Activated CD4-positive, alpha-beta T cell treated with anti-CD3 and anti-CD28 coated beads for 36 hours (primary cell): ENCODE results near the gene ZNF462. TPM values are rescaled to one million over a fixed set of nuclear protein-coding genes. Genes with fewer than 3 reads are reported as not detected.
"Not testable (repeated sequence)": the region's sequence is repeated elsewhere in the genome, so short reads cannot be mapped to it uniquely, and the experiment has no call there.

Experiments used
- ATAC-seq: fragments of 200-7000 bp; cut with Tn5 transposase; one replicate; pipeline ENCODE4 v1.10.0; 2021; ENCODE audit warnings: mild to moderate bottlenecking, moderate library complexity
- CTCF ChIA-PET: fragments of 350-600 bp; sonication (Branson Sonifier 250); formaldehyde crosslinking; loops from one replicate; lab custom pipeline; 2021; ENCODE audit warnings: antibody characterized with exemption; lab: Charles Lee
- POLR2A ChIA-PET: fragments of 350-600 bp; sonication (Branson Sonifier 250); formaldehyde crosslinking; loops from one replicate; lab custom pipeline; 2021; ENCODE audit warnings: antibody characterized with exemption, inconsistent platforms; lab: Charles Lee
- DNase-seq: peaks from one replicate; pipeline ENCODE4 v3.0.0-alpha.2; 2020
- H3K27ac Mint-ChIP-seq: one replicate; pipeline ENCODE4 v1.8.0; 2021; ENCODE audit warnings: mixed read lengths
- H3K27me3 Mint-ChIP-seq: one replicate; pipeline ENCODE4 v1.8.0; 2021; ENCODE audit warnings: mixed read lengths
- H3K36me3 Mint-ChIP-seq: one replicate; pipeline ENCODE4 v1.8.0; 2021; ENCODE audit warnings: low read depth, mixed read lengths
- H3K4me1 Mint-ChIP-seq: one replicate; pipeline ENCODE4 v1.8.0; 2021; ENCODE audit warnings: mixed read lengths
- H3K4me3 Mint-ChIP-seq: one replicate; pipeline ENCODE4 v1.8.0; 2021; ENCODE audit warnings: mild to moderate bottlenecking, moderate library complexity, mixed read lengths
- H3K9me3 Mint-ChIP-seq: one replicate; pipeline ENCODE4 v1.8.0; 2021; ENCODE audit warnings: low read depth, mixed read lengths
- intact Hi-C, 2 experiments: fragments of 100-400 bp; cut with DNase I in 1 of 2; cut with micrococcal nuclease in 1 of 2; formaldehyde crosslinking; loops; one replicate each; pipeline versions ENCODE4 v1.14.2 to v1.15.1; 2022 to 2024; cut with DNase I, micrococcal nuclease
- total RNA-seq, 2 experiments: library from RNA; stranded (reverse); gene quantifications; one replicate each; pipeline ENCODE4 v1.2.3, GENCODE V29; 2021

Gene ZNF462
- total RNA-seq, 2 experiments from 2014 or later = 0.27 to 0.42 TPM

DNA sequence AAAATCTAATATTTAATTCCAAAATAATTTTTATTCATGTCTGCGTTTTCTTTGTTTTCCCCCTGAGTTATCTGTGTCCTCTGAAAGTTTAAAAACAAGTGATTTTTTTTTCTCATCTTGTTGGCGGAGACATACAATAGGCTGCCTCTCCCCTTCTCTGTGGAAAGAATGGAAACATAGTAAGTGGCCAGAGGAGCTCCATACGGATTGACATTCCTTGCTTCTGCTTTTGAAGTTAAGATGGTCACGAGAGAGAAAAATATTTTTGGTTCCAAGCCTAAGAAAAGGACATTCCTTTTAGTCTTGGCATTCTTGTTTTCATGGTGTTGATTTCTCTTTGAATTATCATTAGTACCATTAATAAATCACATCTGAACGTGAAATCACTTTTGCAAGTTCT, 28.3 kb downstream of the ZNF462 start:
- H3K9me3 Mint-ChIP-seq = no peaks in the 10 kb centered on the region
- POLR2A ChIA-PET = no interaction called here
- DNase-seq = no peak
- no peak overlapping the region for H3K4me3 Mint-ChIP-seq
- H3K36me3 Mint-ChIP-seq = no peaks in the 10 kb centered on the region
- CTCF ChIA-PET = interaction anchor here (0.7 kb wide), 1 partner anchor 13 kb away, joined by 3 read pairs; no protein-coding TSS in a partner anchor
- no peaks in the 10 kb centered on the region for H3K4me1 Mint-ChIP-seq
- no peaks in the 10 kb centered on the region for H3K27me3 Mint-ChIP-seq
- intact Hi-C loops = no loop called here
- H3K27ac Mint-ChIP-seq = no peak overlapping the region
- ATAC-seq = no peak

GRCh38 chr9:106892632-106893031, 29.7 kb downstream of the ZNF462 start:
- no peak overlapping the region for H3K4me3 Mint-ChIP-seq
- ChIA-PET CTCF (no interaction called here), POLR2A (no interaction called here)
- H3K27ac Mint-ChIP-seq = no peak overlapping the region
- H3K4me1 Mint-ChIP-seq = no peaks in the 10 kb centered on the region
- ATAC-seq (no peak), DNase-seq (no peak)
- H3K36me3 Mint-ChIP-seq = no peaks in the 10 kb centered on the region
- intact Hi-C loops = no loop called here
- H3K27me3 Mint-ChIP-seq = no peaks in the 10 kb centered on the region
- no peaks in the 10 kb centered on the region for H3K9me3 Mint-ChIP-seq

DNA sequence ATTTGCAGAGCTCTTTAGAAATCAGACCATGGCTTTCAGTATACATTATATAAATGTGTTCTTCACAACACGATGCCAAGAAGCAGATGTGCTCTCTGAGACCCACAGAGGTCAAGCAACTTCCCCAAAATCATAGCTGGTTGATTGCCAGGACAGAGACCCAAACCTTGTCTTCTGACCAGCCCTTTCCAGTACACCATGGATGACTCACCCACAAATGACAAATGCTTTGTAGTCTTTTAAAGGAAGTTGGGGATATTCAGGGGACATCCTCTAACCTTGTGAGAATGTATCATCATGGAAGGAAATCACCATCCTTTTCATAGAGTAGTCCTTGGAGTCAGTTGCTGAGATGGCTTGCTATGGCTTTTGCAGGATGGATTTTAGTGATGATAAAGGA, 30.1 kb downstream of the ZNF462 start:
- intact Hi-C loops = no loop called here
- Mint-ChIP-seq H3K4me3 (no peak overlapping the region), H3K27ac (no peak overlapping the region), H3K27me3 (no peaks in the 10 kb centered on the region), H3K4me1 (no peaks in the 10 kb centered on the region), H3K36me3 (no peaks in the 10 kb centered on the region), H3K9me3 (no peaks in the 10 kb centered on the region)
- DNase-seq (no peak), ATAC-seq (no peak)
- ChIA-PET CTCF (no interaction called here), POLR2A (no interaction called here)

DNA sequence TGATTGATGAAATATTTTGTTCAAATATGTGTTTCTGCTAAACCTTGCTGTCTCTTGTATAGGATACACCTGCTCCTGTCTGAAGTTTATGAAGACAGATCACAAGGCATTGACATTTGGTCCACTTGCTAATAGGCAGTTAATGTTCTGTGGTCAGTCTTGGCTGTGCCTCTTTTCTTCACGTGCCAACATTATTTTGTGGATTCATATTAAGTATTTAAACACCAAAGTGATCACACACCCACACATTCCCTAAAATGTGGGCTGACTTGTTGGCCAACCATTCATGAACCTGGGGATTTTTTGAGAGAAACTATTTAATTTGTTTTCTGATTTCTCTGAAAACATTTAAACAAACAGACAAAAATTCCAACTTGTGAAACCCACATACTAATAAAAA, 33.7 kb downstream of the ZNF462 start:
- Mint-ChIP-seq H3K9me3 (peaks cover 8% of the 10 kb centered on the region), H3K27ac (no peak overlapping the region), H3K36me3 (no peaks in the 10 kb centered on the region), H3K27me3 (no peaks in the 10 kb centered on the region), H3K4me1 (no peaks in the 10 kb centered on the region), H3K4me3 (no peak overlapping the region)
- ATAC-seq = no peak
- no peak for DNase-seq
- intact Hi-C loops = no loop called here
- ChIA-PET CTCF (no interaction called here), POLR2A (no interaction called here)

DNA sequence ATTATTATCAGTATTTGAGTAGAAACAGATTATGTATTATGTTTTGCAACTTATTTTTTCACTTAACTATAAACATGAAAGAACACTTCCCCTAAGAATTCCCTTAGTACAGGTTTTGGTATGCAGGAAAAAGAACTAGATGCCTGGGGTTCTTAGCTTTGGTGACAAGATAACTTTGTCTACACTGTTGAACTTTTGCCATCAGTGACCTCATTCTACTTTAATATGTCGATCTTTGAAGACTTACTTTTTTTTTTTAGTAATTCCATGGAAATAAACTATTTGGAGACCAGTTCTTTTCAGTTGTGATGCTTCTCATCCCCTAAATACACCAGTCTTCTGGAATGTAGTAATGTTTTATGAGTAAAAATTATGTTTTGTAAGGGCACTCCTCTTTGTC, 34.3 kb downstream of the ZNF462 start:
- peaks cover 8% of the 10 kb centered on the region for H3K9me3 Mint-ChIP-seq
- no peak overlapping the region for H3K27ac Mint-ChIP-seq
- intact Hi-C loops = no loop called here
- no peaks in the 10 kb centered on the region for H3K36me3 Mint-ChIP-seq
- CTCF ChIA-PET = no interaction called here
- H3K27me3 Mint-ChIP-seq = no peaks in the 10 kb centered on the region
- H3K4me3 Mint-ChIP-seq = no peak overlapping the region
- DNase-seq (no peak), ATAC-seq (no peak)
- POLR2A ChIA-PET = no interaction called here
- no peaks in the 10 kb centered on the region for H3K4me1 Mint-ChIP-seq

- Mint-ChIP-seq H3K27me3 (no peaks in the 10 kb centered on the region), H3K4me3 (no peak overlapping the region), H3K27ac (no peak overlapping the region), H3K4me1 (no peaks in the 10 kb centered on the region), H3K36me3 (no peaks in the 10 kb centered on the region), H3K9me3 (peaks cover 8% of the 10 kb centered on the region)
- ChIA-PET CTCF (no interaction called here), POLR2A (no interaction called here)
- ATAC-seq (no peak), DNase-seq (no peak)
- intact Hi-C loops = no loop called here
These were observed 34.8 kb downstream of the ZNF462 start for GRCh38 chr9:106897751-106898150.

- POLR2A ChIA-PET, DNase-seq, H3K27me3 Mint-ChIP-seq, CTCF ChIA-PET, H3K4me3 Mint-ChIP-seq, intact Hi-C loops, H3K4me1 Mint-ChIP-seq, H3K36me3 Mint-ChIP-seq, H3K27ac Mint-ChIP-seq, ATAC-seq: not testable (repeated sequence)
- H3K9me3 Mint-ChIP-seq = peaks cover 18% of the 10 kb centered on the region
These were observed 37.6 kb downstream of the ZNF462 start for GRCh38 chr9:106900523-106900922.

DNA sequence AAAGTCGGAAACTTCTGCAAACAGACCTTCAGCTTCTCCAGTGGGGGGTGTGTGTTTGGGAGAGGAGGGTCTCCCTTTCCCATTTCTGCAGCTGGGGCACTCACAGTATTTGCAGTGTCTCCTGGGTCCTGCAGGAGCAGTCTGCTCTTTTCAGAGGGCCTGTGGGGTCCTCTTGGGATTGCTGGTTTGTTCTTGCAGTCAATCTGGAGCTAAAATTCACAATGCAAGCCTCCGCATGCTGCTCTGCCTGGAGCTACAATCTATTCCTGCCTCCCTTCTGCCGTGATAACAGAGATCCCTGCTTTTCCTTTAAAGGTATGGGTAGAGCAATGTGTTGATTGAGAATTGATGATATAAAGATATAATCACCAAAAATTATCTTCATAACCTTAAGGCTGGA, 43.2 kb downstream of the ZNF462 start:
- Mint-ChIP-seq H3K27me3 (no peaks in the 10 kb centered on the region), H3K4me1 (no peaks in the 10 kb centered on the region)

DNA sequence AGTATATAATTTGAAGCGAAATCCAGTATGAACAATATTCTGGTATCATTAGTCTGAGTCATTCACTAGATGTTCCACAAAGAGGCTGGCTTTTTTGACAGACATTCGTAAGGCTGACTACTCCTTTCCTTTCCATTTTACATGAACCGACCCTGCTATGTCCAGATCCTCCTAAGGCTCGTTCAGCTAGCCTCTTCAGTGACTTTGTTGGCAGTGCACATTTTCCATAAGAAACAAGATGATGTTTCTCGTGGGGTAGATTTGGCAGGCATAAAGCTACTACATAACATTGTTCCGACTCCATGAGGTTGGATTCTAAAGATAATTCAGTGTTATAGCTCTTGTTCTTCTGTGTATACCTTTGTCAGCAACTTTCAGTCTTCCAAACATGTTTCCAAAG, 49.0 kb downstream of the ZNF462 start:
- ChIA-PET CTCF (no interaction called here), POLR2A (no interaction called here)
- Mint-ChIP-seq H3K9me3 (no peaks in the 10 kb centered on the region), H3K4me1 (peaks cover 2% of the 10 kb centered on the region), H3K4me3 (no peak overlapping the region), H3K36me3 (no peaks in the 10 kb centered on the region), H3K27me3 (no peaks in the 10 kb centered on the region), H3K27ac (no peak overlapping the region)
- intact Hi-C loops = no loop called here
- ATAC-seq (no peak), DNase-seq (no peak)

More for the DNA sequence above, 43.2 kb downstream of the ZNF462 start:
- Mint-ChIP-seq H3K27ac (no peak overlapping the region), H3K36me3 (no peaks in the 10 kb centered on the region), H3K4me3 (no peak overlapping the region), H3K9me3 (peaks cover 18% of the 10 kb centered on the region)
- ATAC-seq (no peak), DNase-seq (no peak)
- intact Hi-C loops = no loop called here
- ChIA-PET POLR2A (no interaction called here), CTCF (no interaction called here)

DNA sequence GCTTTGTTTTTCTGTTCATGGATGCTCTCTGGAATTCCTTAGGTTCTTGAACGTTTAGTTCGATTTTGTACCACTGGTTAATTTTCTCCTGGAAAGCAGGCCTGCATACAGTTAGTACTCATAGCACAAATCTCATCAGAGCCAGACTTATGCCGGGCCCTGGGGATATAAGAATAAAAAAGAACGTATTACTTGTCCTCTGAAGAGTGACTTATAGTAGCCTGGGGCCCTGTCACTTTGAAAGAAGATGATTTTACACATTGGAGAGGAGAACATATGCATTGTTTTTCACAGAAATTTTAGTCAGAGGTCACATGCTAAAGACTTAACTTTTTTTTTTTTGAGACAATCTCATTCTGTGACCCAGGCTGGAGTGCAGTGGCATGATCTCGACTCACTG, 50.3 kb downstream of the ZNF462 start:
- H3K36me3 Mint-ChIP-seq = no peaks in the 10 kb centered on the region
- intact Hi-C loops = no loop called here
- no peak overlapping the region for H3K4me3 Mint-ChIP-seq
- ChIA-PET POLR2A (no interaction called here), CTCF (no interaction called here)
- DNase-seq = no peak
- H3K9me3 Mint-ChIP-seq = no peaks in the 10 kb centered on the region
- H3K27ac Mint-ChIP-seq = no peak overlapping the region
- ATAC-seq = no peak
- H3K27me3 Mint-ChIP-seq = no peaks in the 10 kb centered on the region
- peaks cover 2% of the 10 kb centered on the region for H3K4me1 Mint-ChIP-seq

DNA sequence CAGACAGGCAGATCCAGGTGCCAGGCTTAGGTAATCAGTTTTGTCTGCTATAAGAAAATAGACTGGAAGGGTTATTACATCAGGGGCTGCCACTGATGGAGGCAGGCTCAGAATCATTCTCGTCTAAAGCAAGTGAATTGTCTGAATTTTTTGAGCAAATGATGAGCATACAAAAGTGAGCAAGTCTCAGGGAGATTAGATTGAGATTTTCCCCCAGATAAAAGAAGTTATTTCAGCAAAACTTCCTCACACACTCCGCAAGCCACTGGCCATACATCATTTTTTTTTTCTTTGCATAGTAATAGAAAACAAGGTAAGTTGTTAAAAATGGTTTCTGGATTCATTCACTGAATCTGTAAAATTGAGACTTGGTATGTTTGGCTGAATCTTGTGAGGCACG, 52.9 kb downstream of the ZNF462 start:
- ChIA-PET POLR2A (no interaction called here), CTCF (no interaction called here)
- no peaks in the 10 kb centered on the region for H3K36me3 Mint-ChIP-seq

GRCh38 chr9:106916466-106917235, 53.7 kb downstream of the ZNF462 start:
- H3K4me3 Mint-ChIP-seq = no peak overlapping the region
- DNase-seq = no peak
- ChIA-PET POLR2A (no interaction called here), CTCF (no interaction called here)
- H3K9me3 Mint-ChIP-seq = no peaks in the 10 kb centered on the region
- no peak for ATAC-seq
- peaks cover 14% of the 10 kb centered on the region for H3K4me1 Mint-ChIP-seq
- no peaks in the 10 kb centered on the region for H3K36me3 Mint-ChIP-seq
- no peak overlapping the region for H3K27ac Mint-ChIP-seq
- intact Hi-C loops = no loop called here
- H3K27me3 Mint-ChIP-seq = no peaks in the 10 kb centered on the region

More for the DNA sequence above, 52.9 kb downstream of the ZNF462 start:
- intact Hi-C loops = no loop called here
- Mint-ChIP-seq H3K4me1 (peaks cover 6% of the 10 kb centered on the region), H3K27me3 (no peaks in the 10 kb centered on the region), H3K27ac (no peak overlapping the region), H3K9me3 (no peaks in the 10 kb centered on the region), H3K4me3 (no peak overlapping the region)
- ATAC-seq (no peak), DNase-seq (no peak)
